ENCODE measurements around the gene TRAF7.

GRCh38 chr16:2155977-2156848 is 631 bp downstream of the TRAF7 start:
- TF ChIP-seq, protein P1, sequence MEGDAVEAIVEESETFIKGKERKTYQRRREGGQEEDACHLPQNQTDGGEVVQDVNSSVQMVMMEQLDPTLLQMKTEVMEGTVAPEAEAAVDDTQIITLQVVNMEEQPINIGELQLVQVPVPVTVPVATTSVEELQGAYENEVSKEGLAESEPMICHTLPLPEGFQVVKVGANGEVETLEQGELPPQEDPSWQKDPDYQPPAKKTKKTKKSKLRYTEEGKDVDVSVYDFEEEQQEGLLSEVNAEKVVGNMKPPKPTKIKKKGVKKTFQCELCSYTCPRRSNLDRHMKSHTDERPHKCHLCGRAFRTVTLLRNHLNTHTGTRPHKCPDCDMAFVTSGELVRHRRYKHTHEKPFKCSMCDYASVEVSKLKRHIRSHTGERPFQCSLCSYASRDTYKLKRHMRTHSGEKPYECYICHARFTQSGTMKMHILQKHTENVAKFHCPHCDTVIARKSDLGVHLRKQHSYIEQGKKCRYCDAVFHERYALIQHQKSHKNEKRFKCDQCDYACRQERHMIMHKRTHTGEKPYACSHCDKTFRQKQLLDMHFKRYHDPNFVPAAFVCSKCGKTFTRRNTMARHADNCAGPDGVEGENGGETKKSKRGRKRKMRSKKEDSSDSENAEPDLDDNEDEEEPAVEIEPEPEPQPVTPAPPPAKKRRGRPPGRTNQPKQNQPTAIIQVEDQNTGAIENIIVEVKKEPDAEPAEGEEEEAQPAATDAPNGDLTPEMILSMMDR (conservative IDR thresholded peaks at IDR 0.05; ENCODE audit: low read length), result no peak
- TF ChIP-seq EZH2phosphoT487 (IDR thresholded peaks at IDR 0.05; ENCODE audit: borderline replicate concordance), result no peak
